Superior temporal gyrus (tissue), 1 donor: ENCODE measurements around the gene IPO11.

Experiments
- DNase-seq: peaks from one replicate; pipeline ENCODE4 v3.0.0-alpha.2; 2016; ENCODE audit errors: extremely low spot score

The IPO11 gene

DNA sequence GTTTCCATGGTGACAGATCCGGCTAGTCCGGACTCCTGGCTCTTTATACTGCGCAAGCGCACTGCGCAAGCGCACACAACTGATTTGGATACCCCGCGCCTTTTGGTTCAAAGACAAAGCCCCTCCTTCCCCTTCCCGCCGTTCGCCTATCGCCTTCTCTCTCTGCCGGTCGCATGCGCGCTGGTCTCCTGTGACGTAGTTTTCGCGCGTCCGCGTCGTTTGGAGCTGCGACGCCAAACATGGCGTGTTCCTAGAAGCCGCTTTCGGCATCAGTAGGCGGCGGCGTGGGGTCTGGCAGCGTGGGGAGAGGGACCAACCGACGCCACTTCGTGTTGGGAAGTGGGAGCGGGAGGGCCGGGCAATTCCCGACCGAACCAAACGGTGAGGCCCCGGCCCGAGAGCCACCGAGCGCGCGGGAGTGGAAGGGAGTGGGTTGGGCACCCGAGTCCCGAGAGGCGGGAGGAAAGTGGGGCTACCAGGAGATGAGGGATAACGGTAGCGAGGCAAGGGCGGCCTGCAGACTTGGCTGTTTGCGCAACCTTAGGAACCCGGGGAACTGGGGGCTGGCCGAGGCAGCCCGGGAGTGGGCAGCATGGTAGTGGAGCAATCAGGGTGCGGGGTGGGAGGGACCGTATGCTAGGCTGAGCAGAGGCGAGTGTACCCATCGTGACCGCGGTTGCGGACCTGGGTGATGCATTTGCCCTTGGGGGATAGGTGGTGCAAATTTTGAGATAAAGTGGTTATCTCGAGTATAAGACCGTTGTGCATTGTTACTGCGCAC is at the start of gene IPO11:
TSS of gene IPO11 (plus strand) at position 215 of the 781 bp plus-strand sequence. CDS start 24,517 bp downstream, outside the sequence.
- peak; percentile 100 for DNase-seq

DNA sequence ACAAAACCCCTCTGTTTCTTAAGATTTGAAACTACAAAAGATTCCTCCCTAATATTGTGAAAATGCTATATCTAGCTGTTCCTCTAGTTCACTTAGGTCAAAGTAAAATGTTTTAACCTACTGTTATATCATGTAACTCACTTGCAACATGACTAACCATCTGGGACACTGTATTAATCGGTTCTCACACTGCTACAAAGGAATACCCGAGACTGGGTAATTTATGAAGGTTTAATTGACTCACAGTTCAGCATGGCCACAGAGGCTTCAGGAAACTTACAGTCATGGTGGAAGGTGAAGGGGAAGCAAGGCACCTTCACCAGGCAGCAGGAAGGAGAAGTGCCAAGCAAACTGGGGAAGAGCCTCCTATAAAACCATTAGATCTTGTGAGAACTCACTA is 43.5 kb upstream of the IPO11 start:
- DNase-seq, result no peak

- DNase-seq, result no peak
Observed at GRCh38 chr5:62371409-62371808, 41.2 kb upstream of the IPO11 start.

- no peak for DNase-seq
Observed at GRCh38 chr5:62372600-62372999, 40.0 kb upstream of the IPO11 start.

DNA sequence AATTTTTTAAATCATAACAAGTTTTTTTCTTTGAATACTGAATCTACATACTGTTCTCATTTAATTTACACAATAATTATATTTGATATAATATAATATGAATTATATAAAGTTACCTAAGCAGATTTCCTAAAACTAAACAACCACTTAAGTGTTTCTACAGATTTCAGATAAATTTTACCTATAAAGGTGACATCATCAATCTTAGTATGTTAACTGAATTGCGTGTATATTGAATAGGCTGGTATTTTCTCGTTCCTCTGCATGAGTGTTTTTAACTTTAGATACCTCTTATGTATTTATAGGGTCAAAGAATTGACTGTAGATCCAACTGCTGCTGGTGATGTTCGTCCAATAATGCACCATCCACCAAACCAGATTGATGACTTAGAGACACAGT is 39.2 kb upstream of the IPO11 start:
- DNase-seq, result no peak

GRCh38 chr5:62374090-62374489 is 38.5 kb upstream of the IPO11 start:
- DNase-seq, result no peak

GRCh38 chr5:62375627-62376026 is 36.9 kb upstream of the IPO11 start:
- no peak for DNase-seq

GRCh38 chr5:62376064-62376463 is 36.5 kb upstream of the IPO11 start:
- no peak for DNase-seq

DNA sequence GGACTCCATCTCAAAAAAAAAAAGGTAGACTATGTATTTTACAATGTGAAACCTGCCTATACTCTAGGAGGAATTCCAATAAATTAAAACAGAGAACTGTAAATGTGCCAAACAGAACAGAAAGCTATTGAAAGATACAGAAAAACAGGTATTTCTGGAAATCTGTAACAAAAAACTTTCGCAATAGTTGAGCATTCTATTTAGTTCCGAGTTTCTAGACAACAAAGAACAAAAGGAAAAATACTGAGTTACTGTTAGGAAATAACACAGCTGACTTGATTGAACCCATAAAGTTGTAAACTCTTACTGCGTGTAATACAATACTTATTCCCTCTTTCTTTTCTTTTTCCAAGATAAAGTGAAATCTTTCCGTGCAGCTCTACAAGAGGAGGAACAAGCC is 27.4 kb upstream of the IPO11 start:
- no peak for DNase-seq

DNA sequence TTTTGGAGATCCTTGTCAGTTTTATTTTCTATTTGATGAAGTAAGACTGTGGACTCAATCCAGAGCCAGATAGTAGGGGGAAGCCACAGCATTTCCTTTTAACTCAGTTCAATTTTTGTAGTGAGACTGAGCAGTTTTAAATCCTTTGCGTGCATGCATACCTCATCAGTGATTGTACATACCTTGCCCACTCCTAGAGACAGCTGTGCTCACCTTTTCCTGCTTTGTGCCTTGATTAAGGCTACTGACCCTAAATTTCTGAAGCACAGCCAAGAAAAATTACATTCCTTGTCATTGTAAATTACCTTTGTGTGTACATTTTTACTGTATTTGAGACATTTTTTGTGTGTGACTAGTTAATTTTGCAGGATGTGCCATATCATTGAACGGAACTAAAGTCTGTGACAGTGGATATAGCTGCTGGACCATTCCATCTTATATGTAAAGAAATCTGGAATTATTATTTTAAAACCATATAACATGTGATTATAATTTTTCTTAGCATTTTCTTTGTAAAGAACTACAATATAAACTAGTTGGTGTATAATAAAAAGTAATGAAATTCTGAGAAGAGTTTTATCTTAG is 26.7 kb upstream of the IPO11 start:
- DNase-seq, result no peak

GRCh38 chr5:62386824-62387223 is 25.7 kb upstream of the IPO11 start:
- no peak for DNase-seq

GRCh38 chr5:62395210-62395950 is 17.2 kb upstream of the IPO11 start:
- DNase-seq, result no peak

DNA sequence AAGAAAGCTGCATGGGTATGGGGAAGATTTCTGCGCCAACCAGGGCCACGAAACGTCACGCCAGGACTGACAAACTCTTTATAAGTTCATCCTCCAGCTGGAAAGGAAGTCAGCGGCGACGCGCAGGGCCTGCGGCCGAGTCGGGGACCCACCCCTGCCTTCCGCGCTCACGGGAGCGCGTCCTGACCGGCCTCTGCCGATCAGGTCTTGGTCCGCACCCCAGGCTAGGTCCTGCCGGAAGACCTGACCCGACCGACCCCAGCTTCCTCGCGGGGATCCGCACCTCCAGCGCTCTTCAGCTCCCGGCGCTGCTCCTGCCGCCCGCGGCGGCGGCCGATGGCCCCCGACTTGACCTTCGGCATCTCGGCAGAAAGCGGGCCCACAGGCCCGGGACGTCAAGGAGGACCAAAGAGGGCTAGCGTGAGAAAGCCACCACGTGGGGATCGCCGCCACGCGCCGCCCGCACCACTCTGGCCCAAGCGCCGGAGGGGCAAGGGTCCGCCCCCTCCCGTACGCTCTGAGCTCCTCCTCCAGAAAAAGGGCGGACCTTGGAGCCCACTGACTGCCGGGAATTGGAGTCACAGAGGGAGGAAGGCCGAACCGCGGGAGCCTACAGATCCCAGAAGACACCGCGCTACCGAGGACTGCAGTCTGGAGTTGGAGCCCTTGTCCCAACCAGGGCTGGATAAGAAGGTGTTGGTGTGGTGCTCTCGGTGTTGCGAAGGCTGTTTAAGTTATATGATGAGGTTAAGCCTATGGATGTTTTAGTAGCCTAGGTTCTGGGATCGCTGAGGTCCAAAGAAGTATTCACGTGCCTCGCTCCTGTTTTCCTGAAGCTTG is 8.9 kb upstream of the IPO11 start, which contains the start of gene DIMT1:
TSS of gene DIMT1 (minus strand) at position 495 of the 840 bp plus-strand sequence. CDS start at position 362, 133 bp downstream.
- DNase-seq, result peak; percentile 99

- DNase-seq, result peak; percentile 5
Observed at GRCh38 chr5:62413711-62414110, 1.1 kb downstream of the IPO11 start.

GRCh38 chr5:62418462-62419076 is 6.0 kb downstream of the IPO11 start:
- no peak for DNase-seq

- no peak for DNase-seq
Observed at GRCh38 chr5:62419609-62420008, 7.0 kb downstream of the IPO11 start.

DNA sequence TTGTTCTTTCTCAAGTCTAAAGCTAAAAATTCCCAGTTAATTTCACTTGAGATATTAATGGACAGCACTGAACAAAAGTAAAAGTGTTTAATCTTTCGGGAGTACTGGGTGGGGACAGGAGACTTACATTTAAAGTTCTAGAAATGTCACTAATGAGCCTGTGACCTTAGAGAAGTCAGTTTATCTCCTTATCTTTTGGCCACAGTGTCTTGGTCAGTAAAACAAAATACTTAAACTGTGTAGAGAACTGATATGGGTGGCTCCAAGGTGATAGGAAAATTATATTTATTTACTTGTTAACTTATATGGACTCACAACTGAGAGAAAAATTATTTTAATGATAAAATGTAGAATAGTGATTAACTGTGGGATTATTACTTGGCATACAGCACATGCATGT is 8.9 kb downstream of the IPO11 start:
- DNase-seq, result no peak

DNA sequence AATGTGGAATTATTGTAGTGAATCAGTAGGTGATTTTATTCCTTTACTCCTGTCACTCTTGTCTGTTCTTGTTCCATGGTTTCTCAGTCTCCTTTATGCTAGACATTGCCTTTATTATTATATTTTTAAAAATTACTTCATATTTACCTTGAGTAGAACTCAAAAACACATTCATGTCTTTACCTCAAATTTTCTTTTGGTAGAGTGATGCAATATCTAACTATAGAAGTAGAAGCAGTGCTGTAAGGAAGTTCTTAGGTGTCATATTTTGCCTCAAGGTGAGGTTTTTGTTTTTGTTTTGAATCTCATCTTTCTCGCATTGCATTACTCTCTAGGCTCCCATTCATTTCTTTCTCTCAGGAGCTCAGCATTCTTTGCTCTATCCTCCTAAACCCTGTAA is 12.2 kb downstream of the IPO11 start:
- no peak for DNase-seq

GRCh38 chr5:62431735-62432620 is 19.4 kb downstream of the IPO11 start:
- DNase-seq, result no peak

DNA sequence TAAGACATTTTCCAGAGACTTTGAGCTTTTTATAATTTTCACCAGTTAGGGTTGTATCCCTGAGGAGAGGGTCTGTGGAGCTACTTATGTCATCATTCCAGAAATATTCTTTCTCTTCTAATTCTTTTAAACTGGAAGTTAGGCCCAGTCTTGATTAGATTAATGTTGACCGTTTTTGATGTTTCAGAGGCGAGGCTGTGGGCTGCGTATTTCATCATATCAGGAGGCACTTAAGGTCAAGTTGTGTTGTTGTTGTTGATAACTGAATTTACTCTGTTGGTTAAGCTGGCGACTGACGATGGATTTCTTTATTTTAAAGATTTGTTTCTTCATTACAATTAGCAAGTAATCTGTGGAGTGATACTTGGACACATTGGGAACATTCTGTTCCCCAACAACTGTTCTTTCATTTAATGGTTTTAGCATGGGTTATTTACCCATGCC is 20.1 kb downstream of the IPO11 start:
- DNase-seq, result no peak
